GM19324 (cell line): ENCODE measurements around the gene IL17RC.
A peak's percentile ranks its signal among the peaks of the same experiment; 100 is the strongest.

Experiments used
- ATAC-seq: cut with Tn5 transposase; IDR thresholded peaks from one replicate; pipeline ENCODE4 v1.9.1; 2021; ENCODE audit warnings: mild to moderate bottlenecking, moderate library complexity; ENCODE audit not compliant: unreplicated experiment, low FRiP score

Gene IL17RC

GRCh38 chr3:9942934-9943690 lies 26.2 kb downstream of the IL17RC start:
- no peak for ATAC-seq

- no peak for ATAC-seq
Measured at GRCh38 chr3:9944271-9944670, 27.4 kb downstream of the IL17RC start.

DNA sequence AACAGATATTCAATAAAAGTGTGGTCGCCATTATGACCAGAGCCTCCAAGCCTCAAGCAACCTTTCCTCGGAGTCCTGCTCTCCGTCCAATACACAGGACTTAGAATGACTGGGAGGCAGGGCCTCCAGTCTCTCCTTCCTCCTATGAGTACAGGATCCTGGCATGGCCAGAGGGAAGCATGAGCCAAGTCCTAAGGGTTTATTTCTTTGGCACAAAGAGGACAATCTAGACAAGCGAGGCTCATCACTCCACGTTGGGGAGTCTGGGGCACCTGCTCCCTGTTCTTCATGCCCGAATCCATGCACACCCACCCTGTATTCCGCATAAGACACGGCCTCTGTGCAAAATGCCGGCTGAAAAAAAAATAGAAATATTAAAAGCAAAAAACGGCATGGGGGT lies 28.5 kb downstream of the IL17RC start:
- no peak for ATAC-seq

DNA sequence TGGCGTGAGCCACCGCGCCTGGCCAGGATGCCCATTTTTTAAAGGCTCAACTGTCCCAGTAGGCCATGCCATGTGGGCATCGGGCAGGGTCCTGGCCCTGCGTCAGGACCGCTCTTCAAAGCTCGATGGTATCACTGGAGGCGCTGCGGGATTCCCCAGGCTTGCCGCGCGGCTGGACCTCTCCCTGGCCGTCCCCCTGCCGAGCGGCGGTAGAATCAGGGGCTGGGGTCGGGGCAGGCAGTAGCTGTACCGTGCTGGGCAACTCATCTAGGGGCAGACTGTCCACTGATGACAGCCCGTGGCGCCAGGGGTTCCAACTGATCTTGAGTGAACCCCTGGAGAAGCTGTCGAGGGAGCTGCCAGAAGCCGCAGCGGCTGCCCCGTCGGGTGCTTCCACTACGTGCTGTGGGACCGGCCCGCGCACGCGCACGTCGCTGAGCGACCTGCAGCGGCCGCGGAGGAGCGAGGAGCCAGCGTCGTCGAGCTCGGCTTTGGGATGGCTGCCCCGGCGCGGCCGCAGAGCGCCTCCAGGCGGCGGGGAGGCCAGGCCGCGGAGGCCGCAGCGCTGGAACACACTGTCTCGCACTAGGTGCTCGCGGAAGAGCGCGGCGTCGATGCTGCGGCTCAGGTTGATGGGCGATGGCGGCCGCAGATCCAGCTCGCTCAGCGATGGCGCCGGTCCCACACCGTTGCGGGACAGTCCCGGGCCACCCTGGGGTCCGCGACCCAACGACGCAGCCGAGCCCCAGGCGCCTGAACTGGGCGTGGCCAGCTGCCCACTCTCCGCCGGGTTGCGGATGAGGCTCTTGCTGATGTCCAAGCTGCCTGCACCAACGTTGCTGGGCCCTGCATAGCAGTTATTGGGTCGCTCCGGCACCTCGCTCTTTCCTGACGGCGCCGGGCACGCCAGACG lies 29.5 kb downstream of the IL17RC start:
- ATAC-seq: peak; percentile 33

- no peak for ATAC-seq
Measured at GRCh38 chr3:9947025-9947995, 30.4 kb downstream of the IL17RC start.

GRCh38 chr3:9948586-9948985 lies 31.7 kb downstream of the IL17RC start:
- no peak for ATAC-seq

- ATAC-seq: no peak
Measured at GRCh38 chr3:9949115-9949514, 32.2 kb downstream of the IL17RC start.

GRCh38 chr3:9949626-9950025 lies 32.7 kb downstream of the IL17RC start:
- no peak for ATAC-seq

DNA sequence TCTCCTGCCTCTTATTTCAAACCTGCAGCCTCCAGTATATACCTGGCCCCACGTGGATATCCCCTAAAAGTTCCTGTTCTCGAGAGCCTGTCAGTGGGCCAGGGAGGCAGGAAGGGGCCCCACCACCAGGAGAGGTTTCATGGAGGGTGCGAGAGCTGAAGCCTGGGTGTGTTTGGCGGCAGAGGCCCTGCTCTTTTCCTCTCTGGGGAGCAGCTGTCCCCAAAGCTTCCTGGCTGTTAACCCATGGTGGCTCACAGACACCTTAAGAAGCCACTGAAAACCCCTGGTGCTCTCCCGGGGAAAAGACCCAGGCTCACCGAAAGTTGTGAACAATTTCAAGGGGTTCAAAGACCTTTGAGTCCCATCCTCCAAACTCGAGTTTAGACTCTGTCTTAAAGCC lies 34.2 kb downstream of the IL17RC start:
- no peak for ATAC-seq

- no peak for ATAC-seq
Measured at GRCh38 chr3:9951598-9951961, 34.7 kb downstream of the IL17RC start.

- ATAC-seq: peak; percentile 58
Measured at GRCh38 chr3:9951962-9952805, 35.3 kb downstream of the IL17RC start, which contains the start of gene PRRT3. Gene PRRT3 (minus strand): TSS chr3:9952408. CDS start chr3:9950115, 2,293 bp downstream.

GRCh38 chr3:9955067-9955502 lies 38.2 kb downstream of the IL17RC start:
- ATAC-seq: no peak

DNA sequence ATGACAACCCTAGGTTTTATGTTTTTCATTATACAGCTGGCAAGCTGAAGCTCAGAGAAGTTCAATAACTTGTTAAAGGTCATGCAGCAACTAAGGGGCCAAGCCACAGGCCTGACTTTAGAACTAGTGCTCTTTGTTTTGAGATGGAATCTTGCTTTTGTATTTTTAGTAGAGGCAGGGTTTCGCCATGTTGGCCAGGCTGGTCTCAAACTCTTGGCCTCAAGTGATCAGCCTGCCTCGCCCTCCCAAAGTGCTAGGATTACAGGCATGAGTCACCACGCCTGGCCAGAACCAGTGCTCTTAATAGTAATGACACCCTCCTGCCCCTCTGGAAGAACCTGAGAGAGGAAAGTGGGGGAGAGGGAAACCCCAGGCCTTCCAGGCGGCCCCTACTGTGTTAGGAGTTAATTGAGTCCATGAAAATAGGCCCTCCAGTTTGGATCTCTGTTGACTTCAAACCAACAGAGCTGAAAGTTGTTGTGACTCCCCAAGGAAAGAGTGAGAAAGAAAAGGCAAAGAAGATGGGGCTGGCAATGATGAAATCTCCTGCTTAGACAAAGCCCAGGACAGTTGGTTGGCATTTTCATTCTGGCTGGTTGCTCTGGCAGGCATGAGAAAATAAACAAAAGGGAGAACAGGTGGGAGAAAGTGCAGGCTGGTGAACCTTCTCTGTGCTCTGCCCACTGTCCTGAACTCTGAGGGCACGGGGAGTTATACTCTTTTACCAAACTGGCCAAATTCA lies 38.9 kb downstream of the IL17RC start:
- no peak for ATAC-seq

DNA sequence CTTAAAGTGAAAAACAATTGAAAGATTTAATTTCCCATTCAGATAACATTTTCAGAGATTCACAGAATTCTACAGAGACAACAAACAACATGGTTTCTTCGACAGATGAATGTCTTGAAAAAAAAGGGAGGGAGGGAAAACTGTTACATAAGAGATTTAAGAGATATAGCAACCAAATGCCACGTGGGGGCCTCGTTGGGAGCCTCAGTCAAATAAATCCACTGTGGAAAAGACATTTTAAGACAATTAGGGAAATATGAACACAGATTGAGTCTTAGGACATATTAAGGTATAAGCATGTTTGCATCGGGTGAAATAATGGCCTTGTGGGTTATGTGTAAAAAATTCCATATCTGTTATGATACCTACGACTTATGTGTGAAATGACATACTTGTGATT lies 40.3 kb downstream of the IL17RC start:
- no peak for ATAC-seq

DNA sequence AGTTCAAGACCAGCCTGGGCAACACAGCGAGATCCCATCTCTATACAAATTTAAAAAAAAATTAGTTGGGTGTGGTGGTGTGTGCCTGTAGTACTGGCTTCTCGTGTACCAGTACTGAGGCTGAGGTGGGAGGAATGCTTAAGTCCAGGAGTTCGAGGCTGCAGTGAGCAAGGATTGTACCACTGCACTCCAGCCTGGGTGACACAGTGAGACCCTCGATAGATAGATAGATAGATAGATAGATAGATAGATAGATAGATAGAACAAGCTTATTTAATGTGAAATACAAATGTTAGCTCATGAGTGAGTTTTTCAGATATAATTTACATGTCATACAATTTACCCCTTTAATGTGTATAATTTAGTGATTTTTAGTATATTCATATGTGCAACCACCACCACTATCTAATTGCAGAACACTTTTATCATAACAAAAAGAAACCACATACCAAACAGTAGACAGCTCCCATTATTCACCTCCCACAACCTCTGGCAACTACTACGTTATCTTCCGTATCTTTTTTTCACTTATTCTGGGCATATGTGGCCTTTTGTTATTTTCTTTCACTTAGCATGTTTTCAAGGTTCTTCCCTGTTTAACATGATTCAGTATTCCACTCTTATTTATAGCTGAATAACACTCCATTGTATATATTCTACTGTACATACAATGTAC lies 48.4 kb downstream of the IL17RC start:
- no peak for ATAC-seq

DNA sequence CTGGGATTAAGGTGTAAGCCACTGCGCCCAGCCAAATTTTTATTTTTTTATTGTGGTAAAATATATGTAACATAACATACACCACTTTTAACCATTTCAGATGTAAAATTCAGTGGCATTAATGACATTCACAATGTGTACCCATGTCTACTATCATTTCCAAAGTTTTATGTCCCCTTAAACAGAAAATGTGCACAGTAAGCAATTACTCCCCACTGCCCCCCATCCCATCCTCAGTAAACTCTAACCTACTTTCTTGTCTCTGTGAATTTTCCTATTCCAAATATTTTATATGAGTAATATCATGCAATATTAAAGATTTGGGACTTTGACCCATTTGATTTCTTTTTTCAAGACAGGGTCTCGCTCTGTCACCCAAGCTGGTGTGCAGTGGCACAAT lies 49.9 kb downstream of the IL17RC start:
- no peak for ATAC-seq

DNA sequence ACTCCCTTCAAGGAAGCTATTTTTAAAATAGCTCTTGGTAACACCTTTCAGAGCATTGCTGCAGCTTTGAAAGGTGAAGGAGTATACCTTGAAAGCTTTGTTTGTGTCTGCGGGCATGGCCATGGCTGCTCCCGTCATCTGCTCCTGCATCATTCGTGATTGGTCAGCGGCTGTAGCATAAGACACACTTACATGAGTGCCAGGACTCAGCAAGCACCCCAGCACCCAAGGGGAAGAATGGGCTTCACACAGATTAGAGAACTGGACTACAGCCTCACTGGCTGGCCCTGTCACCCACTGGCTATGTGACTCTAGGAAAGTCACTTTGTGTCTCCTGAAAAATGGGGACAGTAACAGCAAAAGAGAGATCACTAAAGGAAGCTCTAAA lies 52.7 kb downstream of the IL17RC start:
- ATAC-seq: no peak

DNA sequence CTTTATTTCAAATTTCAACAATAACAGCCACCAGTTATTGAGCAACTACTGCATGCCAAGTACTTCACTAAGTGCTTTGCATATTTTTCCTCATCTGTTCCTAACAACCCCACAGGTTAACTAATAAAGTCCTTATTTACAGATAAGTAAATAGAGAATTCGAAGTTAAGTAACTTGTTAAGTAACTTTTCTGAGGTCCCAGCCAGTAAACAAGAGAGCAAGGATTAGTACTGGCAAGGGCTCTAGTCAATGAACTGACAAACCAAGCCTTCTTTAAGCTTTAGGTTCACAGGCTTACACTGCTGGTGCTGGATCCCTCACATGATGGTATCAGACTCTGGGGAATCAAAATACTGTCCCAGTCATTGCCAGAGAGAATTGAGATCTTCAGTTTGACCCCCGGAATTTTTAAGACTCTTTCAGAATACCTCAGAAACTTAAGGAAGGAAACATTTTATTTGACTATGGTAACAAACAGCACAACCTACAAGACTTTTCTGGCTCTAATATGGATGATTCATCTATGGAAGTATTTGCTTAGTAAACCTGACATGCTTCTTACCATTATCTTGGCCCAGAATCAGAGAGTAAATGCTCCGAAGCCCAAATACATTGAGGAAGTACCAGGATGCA lies 53.2 kb downstream of the IL17RC start:
- ATAC-seq: no peak
